Measurements from ENCODE around the gene TAL1. TPM values are rescaled to one million over a fixed set of nuclear protein-coding genes. Genes with fewer than 3 reads are reported as not detected.

Gene TAL1
- total and polyA plus RNA-seq, 2 experiments from 2014 or later, result not detected

GRCh38 chr1:47241114-47242113 lies 9.4 kb upstream of the TAL1 start:
- DNase-seq (ENCODE audit: low spot score), result no peak
- H3K4me3 ChIP-seq, result no peak overlapping the region
- no peak overlapping the region for H2AFZ ChIP-seq
- no peaks in the 10 kb centered on the region for H3K79me2 ChIP-seq (replicated peaks; ENCODE audit: insufficient read depth)
- no peak overlapping the region for H3K4me3 Mint-ChIP-seq
- H3K9me3 Mint-ChIP-seq, result no peaks in the 10 kb centered on the region
- no peaks in the 10 kb centered on the region for H3K36me3 Mint-ChIP-seq (ENCODE audit: low read depth)
- H4K20me1 ChIP-seq (replicated peaks; ENCODE audit: insufficient read depth), result no peaks in the 10 kb centered on the region; the same call in 1 of the 2 replicates
- H3K27ac Mint-ChIP-seq, result no peak overlapping the region
- TF ChIP-seq NANOG (IDR thresholded peaks at IDR 0.05; ENCODE audit: borderline replicate concordance) (no peak), STAT1 (IDR thresholded peaks at IDR 0.05; ENCODE audit: unreplicated experiment) (no peak), ETS1 (IDR thresholded peaks at IDR 0.05) (no peak), CTCF (conservative IDR thresholded peaks at IDR 0.05; ENCODE audit: low read depth in 2 of 2) (no peak), POLR2AphosphoS5 (IDR thresholded peaks at IDR 0.05; ENCODE audit: low read depth) (no peak), ZNF331 (CRISPR knock-in tag; IDR thresholded peaks at IDR 0.05; ENCODE audit: low read depth) (no peak), CREB1 (CRISPR knock-in tag; IDR thresholded peaks at IDR 0.05; ENCODE audit: low read depth) (no peak), EZH2 (IDR thresholded peaks at IDR 0.05; ENCODE audit: low read depth, unreplicated experiment) (no peak), ZNF114 (CRISPR knock-in tag; IDR thresholded peaks at IDR 0.05) (no peak), ZNF462 (CRISPR knock-in tag; IDR thresholded peaks at IDR 0.05) (no peak), EZH2phosphoT487 (IDR thresholded peaks at IDR 0.05; ENCODE audit: unreplicated experiment) (no peak), REST (IDR thresholded peaks at IDR 0.05; ENCODE audit: unreplicated experiment) (no peak), JUNB (IDR thresholded peaks at IDR 0.05; ENCODE audit: unreplicated experiment) (no peak)
- H3K27me3 Mint-ChIP-seq (ENCODE audit: insufficient read depth, low read depth, poor library complexity), result peaks cover 7% of the 10 kb centered on the region
- no peaks in the 10 kb centered on the region for H3K36me3 ChIP-seq (ENCODE audit: insufficient read depth)
- peaks cover 10% of the 10 kb centered on the region for H3K4me1 Mint-ChIP-seq
- no peak for ATAC-seq
- H3K4me2 ChIP-seq, result no peak overlapping the region
- no peaks in the 10 kb centered on the region; the same call in 1 of the 2 replicates for H3K4me1 ChIP-seq (ENCODE audit: insufficient read depth)
- H3K27me3 ChIP-seq (ENCODE audit: insufficient read depth), result peaks cover 58% of the 10 kb centered on the region
- no peaks in the 10 kb centered on the region for H3F3A ChIP-seq (replicated peaks; ENCODE audit: low read depth)
- H3K9me2 ChIP-seq (ENCODE audit: insufficient read depth), result no peaks in the 10 kb centered on the region
- no peak overlapping the region for H3K27ac ChIP-seq (ENCODE audit: low read depth)
